Central memory CD8-positive, alpha-beta T cell (primary cell): ENCODE measurements around the gene ABHD14A.

Experiments used
- ATAC-seq: fragments of 150-1000 bp; cut with Tn5 transposase; replicated peaks from 2 replicates; pipeline ENCODE4 v1.10.0; 2022; ENCODE audit warnings: mild to moderate bottlenecking, moderate FRiP score, moderate number of reproducible peaks; ENCODE audit not compliant: poor library complexity, severe bottlenecking; ENCODE audit errors: extremely low read depth
- DNase-seq, 2 donors: peaks; one replicate each; pipeline ENCODE4 v3.0.0; 2021; ENCODE audit warnings: low spot score in 2 of 2
- H3K27ac Mint-ChIP-seq: one replicate; pipeline ENCODE4 v1.8.0; 2022; ENCODE audit warnings: low read depth, mild to moderate bottlenecking, moderate library complexity, mixed read lengths
- H3K27me3 Mint-ChIP-seq: one replicate; pipeline ENCODE4 v1.8.0; 2022; ENCODE audit warnings: mixed read lengths
- H3K36me3 Mint-ChIP-seq: one replicate; pipeline ENCODE4 v1.8.0; 2022; ENCODE audit warnings: mild to moderate bottlenecking, moderate library complexity, mixed read lengths; ENCODE audit not compliant: insufficient read depth
- H3K4me1 Mint-ChIP-seq: one replicate; pipeline ENCODE4 v1.8.0; 2022; ENCODE audit warnings: mixed read lengths
- H3K4me3 Mint-ChIP-seq: one replicate; pipeline ENCODE4 v1.8.0; 2022; ENCODE audit warnings: mild to moderate bottlenecking, moderate library complexity, mixed read lengths
- H3K9me3 Mint-ChIP-seq: one replicate; pipeline ENCODE4 v1.8.0; 2022; ENCODE audit warnings: mixed read lengths

Gene ABHD14A

DNA sequence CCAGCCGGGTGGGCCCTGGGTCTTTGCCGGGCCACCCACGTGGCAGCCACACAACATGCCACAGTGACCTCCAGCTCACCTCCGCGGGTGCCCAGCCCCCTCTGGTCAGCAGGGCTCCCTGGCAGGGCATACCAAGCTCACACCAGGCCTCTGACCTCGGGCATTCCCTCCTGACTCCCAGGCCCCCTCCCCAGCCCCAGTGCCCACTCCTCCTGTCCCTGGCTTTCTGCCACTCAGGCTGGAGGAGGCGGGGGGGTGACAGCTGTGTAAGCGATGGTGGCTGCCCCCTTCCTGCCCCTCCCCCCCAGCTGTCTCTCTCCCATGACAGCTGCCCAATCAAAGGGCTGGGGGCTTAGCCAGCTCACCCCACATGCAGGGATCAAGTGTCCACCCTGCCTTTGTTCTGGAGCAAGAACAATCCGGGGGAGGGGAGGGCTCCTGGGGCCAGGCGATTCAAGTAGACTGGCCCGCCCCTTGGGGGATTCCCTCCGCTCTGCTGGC is 10.9 kb upstream of the ABHD14A start:
- Mint-ChIP-seq H3K27ac (no peak overlapping the region), H3K4me3 (no peak overlapping the region), H3K27me3 (no peaks in the 10 kb centered on the region), H3K9me3 (no peaks in the 10 kb centered on the region), H3K36me3 (peaks cover 4% of the 10 kb centered on the region), H3K4me1 (peaks cover 23% of the 10 kb centered on the region)
- no peak for ATAC-seq
- DNase-seq, result no peak

DNA sequence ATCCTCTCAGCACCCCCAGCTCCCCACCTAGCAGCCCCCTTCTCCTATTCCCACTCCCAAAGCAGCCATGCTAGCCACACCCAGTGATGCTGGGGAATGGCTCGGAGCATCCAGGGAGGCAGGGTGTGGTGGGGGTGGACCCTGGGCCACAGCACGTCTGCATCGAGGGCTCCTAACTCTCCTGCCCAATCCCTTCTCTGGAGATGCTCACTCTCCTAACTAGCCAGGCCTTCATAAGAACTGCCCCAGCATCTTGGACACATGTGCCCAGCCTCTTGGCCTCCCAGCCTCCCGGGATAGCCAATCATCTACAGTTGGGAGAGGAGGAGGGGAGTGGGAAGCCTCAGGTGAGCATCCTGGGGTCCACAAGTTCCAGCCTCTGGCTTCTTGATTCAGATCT is 10.3 kb upstream of the ABHD14A start:
- no peaks in the 10 kb centered on the region for H3K9me3 Mint-ChIP-seq
- H3K4me3 Mint-ChIP-seq, result no peak overlapping the region

DNA sequence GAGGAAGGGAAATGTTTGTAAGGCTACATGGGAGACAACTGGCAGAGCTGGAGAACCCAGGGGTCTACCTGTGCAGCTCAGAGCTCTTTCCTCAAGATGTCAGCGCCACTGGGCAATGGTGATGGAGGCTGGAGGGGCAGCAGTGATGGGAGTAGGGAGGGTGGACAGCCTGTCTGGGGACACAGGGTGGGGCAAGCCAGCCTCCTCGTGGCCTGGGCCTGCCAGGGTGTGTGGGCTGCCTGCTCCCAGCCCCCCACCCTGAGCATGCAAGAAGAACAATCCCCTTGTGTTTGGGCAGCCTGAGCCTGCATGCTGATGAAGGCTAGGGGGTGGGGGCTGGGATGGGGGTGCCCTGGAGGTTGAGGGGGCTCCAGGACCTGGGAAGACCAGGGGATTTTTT is 8.8 kb upstream of the ABHD14A start:
- ATAC-seq (no peak), DNase-seq (no peak)
- no peaks in the 10 kb centered on the region for H3K9me3 Mint-ChIP-seq
- H3K27me3 Mint-ChIP-seq, result no peaks in the 10 kb centered on the region
- H3K4me1 Mint-ChIP-seq, result peaks cover 30% of the 10 kb centered on the region
- H3K4me3 Mint-ChIP-seq, result peak overlapping the region; percentile 87
- peaks cover 3% of the 10 kb centered on the region for H3K36me3 Mint-ChIP-seq
- peak overlapping the region; percentile 35 for H3K27ac Mint-ChIP-seq

More for the DNA sequence above, 10.3 kb upstream of the ABHD14A start:
- no peaks in the 10 kb centered on the region for H3K27me3 Mint-ChIP-seq
- peaks cover 26% of the 10 kb centered on the region for H3K4me1 Mint-ChIP-seq
- ATAC-seq, result no peak
- no peak overlapping the region for H3K27ac Mint-ChIP-seq
- peaks cover 3% of the 10 kb centered on the region for H3K36me3 Mint-ChIP-seq
- no peak for DNase-seq

DNA sequence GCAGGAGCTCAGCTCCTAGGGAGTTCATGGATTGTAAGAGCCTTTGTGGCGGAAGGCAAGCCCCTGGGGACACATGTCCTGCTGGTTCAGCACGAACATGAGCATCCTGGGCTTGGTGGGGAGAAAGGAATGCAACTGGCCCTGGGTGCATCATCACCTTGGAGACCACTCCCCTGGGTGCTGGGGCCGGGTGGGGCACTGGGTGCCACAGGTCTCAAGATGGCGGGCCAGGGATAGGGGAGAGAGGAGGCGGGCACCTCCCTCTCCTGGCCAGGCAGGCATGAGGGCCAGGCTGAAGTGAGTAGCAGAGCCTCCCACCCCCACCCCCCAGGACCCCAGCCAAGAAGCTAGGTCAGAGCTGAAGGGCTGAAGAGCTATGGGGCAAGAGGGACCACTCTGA is 8.4 kb upstream of the ABHD14A start:
- H3K36me3 Mint-ChIP-seq, result peaks cover 3% of the 10 kb centered on the region
- DNase-seq (no peak), ATAC-seq (no peak)
- H3K27ac Mint-ChIP-seq, result peak overlapping the region; percentile 35
- H3K4me3 Mint-ChIP-seq, result peak overlapping the region; percentile 87
- H3K9me3 Mint-ChIP-seq, result no peaks in the 10 kb centered on the region
- H3K27me3 Mint-ChIP-seq, result no peaks in the 10 kb centered on the region
- peaks cover 34% of the 10 kb centered on the region for H3K4me1 Mint-ChIP-seq

DNA sequence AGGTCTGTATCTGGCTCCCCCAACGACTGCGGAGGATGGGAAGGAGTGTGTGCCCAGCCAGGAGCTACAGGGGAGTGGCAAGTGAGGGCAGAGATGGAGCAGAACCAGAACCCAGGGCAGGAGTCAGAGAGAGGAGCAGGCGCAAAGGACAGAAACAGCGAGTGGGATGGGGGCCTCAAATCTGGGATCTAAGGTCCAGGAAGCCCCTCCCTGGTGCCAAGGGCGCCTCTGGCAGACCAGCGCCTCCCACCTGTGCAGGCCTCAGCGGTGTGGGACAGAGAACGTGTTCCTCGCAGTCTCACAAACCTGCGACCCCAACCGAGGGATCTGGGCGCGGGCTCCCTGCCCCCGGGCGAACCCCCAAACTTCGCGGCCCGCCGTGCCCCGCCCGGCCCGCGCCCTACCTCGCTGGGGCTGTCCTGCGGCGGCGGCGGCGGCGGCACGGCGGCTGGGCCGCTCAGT is 7.9 kb upstream of the ABHD14A start:
- ATAC-seq (peak; percentile 57), DNase-seq (no peak)
- Mint-ChIP-seq H3K4me1 (peaks cover 35% of the 10 kb centered on the region), H3K9me3 (no peaks in the 10 kb centered on the region), H3K4me3 (peak overlapping the region; percentile 87), H3K27ac (peak overlapping the region; percentile 35), H3K36me3 (peaks cover 3% of the 10 kb centered on the region), H3K27me3 (no peaks in the 10 kb centered on the region)

DNA sequence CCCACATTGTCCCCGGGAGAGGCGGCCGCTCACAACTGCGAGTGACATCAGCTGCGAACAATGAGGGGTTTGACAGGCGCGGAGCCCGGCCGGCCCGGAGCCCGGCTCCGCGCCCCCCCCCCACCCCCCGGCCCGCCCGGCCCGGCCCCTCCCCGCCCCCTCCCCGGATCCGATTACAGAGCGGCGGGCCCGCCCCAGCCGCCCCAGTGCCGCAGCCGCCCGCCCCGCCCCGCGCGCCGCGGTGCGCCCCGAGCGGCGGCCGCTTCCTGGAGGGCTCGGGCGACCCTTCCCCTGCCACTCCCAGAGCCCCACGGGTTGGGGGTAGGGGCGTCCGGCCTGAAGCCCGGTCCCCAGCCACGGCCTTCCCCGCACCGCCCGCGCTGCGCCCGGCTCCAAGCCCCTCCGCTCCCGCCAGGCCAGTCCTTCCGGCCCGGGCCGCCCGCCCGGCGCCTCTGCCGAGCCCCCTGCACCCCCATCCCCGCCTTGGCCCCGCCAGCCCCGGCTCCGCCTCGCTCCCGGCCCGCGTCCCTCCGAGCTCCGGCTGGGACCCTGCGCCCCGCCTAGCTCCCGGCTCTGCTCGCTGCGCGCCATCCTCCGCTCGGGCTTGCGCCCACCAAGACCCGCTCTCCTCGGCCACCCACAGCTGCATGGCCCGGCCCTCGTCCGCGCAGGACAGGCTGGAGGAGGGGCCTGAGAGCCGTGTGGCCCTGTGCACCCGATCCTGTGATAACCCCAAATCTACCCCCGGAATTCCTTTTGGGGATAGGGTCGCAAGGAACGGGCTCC is 7.3 kb upstream of the ABHD14A start, which contains the start of gene PCBP4:
Gene PCBP4, minus strand, starts transcription at position 71 of the 786 bp plus-strand sequence. CDS start 6,214 bp downstream, outside the sequence.
- DNase-seq, result no peak

DNA sequence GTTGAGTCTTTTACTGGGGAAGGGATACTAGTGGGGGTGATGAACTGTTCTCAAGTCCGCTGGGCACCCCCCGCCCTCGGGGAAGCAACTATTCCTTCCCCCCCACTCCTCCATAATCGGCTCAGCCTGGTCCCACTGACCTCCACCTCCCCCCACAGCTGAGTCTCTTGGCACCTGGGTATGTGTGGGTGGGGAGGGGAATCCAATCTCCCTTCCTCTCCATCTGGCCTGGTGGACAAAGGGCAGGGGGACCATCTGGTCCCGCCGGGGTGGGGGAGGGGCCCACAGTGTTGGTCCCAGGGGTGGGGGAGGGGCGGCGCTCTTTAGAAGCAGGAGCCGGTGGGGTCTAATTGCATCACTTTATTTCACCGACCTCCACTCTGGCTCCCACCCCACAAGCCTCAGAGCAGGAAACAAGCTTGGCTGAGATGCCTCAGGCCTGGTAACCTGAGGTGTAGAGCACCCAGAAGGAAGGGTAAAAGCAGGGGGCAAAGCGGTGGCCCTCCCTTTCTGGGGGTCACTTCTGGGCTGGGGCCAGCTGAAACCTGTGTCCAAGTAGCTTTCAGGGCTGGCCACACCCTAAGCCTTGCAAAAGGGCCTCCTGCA is 6.6 kb upstream of the ABHD14A start:
- ATAC-seq, result no peak
- H3K27ac Mint-ChIP-seq, result peak overlapping the region; percentile 93

More for the DNA sequence above, 7.3 kb upstream of the ABHD14A start, which contains the start of gene PCBP4:
- H3K27ac Mint-ChIP-seq, result peak within 1 kb of the TSS; percentile 93
- peak; percentile 74 for ATAC-seq
- peaks cover 35% of the 10 kb centered on the region for H3K4me1 Mint-ChIP-seq
- no peaks in the 10 kb centered on the region for H3K9me3 Mint-ChIP-seq
- H3K36me3 Mint-ChIP-seq, result peaks cover 3% of the 10 kb centered on the region
- no peaks in the 10 kb centered on the region for H3K27me3 Mint-ChIP-seq
- peak within 1 kb of the TSS; percentile 87 for H3K4me3 Mint-ChIP-seq

DNA sequence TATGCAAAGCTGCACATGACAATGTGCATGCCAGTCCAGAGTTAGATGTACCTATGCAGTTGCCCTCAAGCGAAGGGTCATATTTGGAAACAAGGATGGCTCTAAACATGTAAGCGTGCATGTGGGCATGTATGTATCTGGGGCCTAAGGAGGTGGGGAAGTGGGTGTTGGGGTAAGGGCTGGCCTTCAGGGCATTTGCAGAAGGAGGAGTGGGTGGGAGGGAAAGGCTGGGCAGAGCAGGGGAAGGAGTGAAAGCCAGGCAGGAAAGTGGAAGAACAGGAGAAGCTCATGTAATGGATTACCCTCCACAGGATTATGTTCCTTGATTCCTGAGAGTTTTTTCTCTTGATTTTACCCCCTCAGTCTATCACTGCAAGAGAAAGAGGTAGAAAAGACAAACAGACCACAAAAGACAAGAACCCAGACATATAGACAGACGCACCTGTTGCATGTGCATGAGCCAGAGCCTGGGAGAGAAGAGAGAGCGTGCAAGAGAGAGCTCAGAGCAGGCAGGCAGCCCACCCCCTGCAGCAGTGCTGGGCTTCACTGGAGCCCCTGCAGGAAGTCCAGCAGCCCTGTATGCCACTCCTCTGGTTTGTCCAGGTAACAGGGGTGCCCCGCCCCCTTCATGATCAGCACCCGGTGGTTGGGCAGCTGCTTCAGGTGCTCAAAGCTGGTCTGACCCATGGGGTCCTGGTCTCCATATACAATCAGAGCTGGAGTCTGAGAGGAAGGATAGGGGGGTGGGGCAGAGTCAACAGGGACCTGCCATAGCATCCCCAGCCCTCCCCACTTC is 5.8 kb upstream of the ABHD14A start:
- Mint-ChIP-seq H3K36me3 (peaks cover 11% of the 10 kb centered on the region), H3K9me3 (no peaks in the 10 kb centered on the region), H3K4me1 (peaks cover 42% of the 10 kb centered on the region), H3K27ac (no peak overlapping the region), H3K4me3 (peak overlapping the region; percentile 87), H3K27me3 (no peaks in the 10 kb centered on the region)
- DNase-seq (no peak), ATAC-seq (no peak)

More for the DNA sequence above, 6.6 kb upstream of the ABHD14A start:
- no peak for DNase-seq
- no peaks in the 10 kb centered on the region for H3K27me3 Mint-ChIP-seq
- no peaks in the 10 kb centered on the region for H3K9me3 Mint-ChIP-seq
- H3K4me3 Mint-ChIP-seq, result peak overlapping the region; percentile 87
- H3K36me3 Mint-ChIP-seq, result peaks cover 3% of the 10 kb centered on the region
- peaks cover 35% of the 10 kb centered on the region for H3K4me1 Mint-ChIP-seq

DNA sequence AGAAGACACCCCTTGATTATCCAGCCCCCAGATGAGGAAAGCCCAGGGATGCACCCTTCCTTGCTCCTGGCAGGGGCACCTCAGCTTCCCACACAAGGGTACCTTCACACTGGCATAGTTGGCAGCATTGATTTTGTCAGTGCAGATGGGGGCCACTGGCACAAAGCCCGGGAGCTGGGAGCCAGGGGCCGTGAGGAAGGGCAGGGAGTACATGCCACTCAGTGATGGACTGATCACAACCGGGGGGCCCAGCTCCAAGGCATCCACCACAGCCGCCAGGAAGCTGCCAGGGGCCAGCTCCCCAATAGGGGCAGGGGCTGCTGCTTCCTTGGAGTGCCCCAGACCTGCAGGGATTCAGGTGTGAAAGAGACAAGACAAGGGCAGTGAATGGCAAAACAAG is 5.0 kb upstream of the ABHD14A start:
- Mint-ChIP-seq H3K4me3 (no peak overlapping the region), H3K9me3 (no peaks in the 10 kb centered on the region), H3K27ac (no peak overlapping the region), H3K4me1 (peaks cover 40% of the 10 kb centered on the region), H3K36me3 (peaks cover 11% of the 10 kb centered on the region), H3K27me3 (no peaks in the 10 kb centered on the region)
- DNase-seq (no peak), ATAC-seq (no peak)

DNA sequence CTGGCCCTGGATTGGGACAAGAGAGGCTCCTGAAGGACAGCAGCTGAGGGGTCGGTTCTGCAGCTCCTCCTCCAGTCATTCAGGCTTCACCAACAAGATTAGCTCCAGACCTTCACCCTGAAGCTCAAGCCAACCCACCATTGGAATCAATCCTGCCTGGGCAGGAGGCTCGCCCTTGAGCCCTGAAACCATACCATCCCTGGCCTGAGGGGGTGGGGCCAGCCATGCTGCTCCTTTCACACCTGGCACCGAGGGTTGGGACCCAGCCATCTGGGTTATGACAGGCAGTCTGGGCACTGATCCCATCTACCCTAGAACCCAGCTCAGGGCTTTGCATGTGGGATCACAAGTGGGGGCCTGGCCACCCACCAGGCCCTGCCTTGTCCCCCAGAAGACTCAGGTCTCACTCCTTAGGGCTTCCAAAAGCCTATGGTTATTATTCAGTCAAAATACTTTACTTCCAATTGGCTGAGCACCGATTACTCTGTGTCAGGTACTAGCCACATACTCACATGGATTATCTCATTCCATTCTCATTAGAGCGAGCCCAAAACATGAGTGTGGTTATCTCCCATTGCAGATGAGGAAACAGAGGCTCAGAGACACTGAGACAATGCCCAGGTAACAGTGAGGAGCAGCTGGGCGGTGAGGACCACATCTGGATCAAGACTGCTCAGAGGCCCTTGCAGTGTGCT is 4.1 kb upstream of the ABHD14A start:
- H3K4me3 Mint-ChIP-seq, result no peak overlapping the region
- no peak for DNase-seq
- H3K36me3 Mint-ChIP-seq, result peaks cover 11% of the 10 kb centered on the region
- no peaks in the 10 kb centered on the region for H3K9me3 Mint-ChIP-seq
- no peak for ATAC-seq
- no peaks in the 10 kb centered on the region for H3K27me3 Mint-ChIP-seq
- peaks cover 38% of the 10 kb centered on the region for H3K4me1 Mint-ChIP-seq
- no peak overlapping the region for H3K27ac Mint-ChIP-seq

DNA sequence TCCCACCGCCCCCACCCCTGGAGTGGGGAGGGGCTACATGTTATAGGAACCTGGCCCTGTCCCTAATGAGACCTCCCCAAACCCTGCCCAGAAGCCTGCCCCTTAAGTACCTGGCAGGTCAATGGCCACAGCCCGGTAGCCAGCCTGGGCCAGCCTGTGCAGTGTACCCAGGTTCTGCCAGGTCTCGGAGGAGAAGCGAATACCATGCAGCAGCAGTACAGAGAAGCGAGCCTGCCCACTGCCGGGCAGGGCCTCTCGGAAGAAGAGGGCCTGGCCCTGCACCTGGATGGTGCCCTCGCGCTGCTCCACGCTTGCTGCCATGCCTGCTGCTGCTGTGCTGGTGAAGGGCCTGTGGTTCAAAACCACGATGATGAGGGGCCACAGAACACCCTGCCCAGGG is 3.5 kb upstream of the ABHD14A start:
- Mint-ChIP-seq H3K4me3 (no peak overlapping the region), H3K27me3 (no peaks in the 10 kb centered on the region), H3K9me3 (no peaks in the 10 kb centered on the region), H3K36me3 (peaks cover 10% of the 10 kb centered on the region), H3K4me1 (peaks cover 37% of the 10 kb centered on the region), H3K27ac (no peak overlapping the region)
- ATAC-seq (no peak), DNase-seq (no peak)
